Karpas-422 (cell line): ENCODE results near the gene IGSF11. TPM values are rescaled to one million over a fixed set of nuclear protein-coding genes. Genes with fewer than 3 reads are reported as not detected.

ENCODE experiments used
- DNase-seq: peaks from one replicate; pipeline ENCODE4 v3.0.0-alpha.2; 2015
- H2AFZ ChIP-seq: fragments of 200-600 bp; sonication (generic); 2 replicates; pipeline ENCODE4 v1.6.1; 2014; ENCODE audit warnings: antibody characterized with exemption, low read length, mixed read lengths
- H3K27ac ChIP-seq: fragments of 200-600 bp; sonication (generic); 2 replicates; pipeline ENCODE4 v1.5.1; 2014; ENCODE audit warnings: mild to moderate bottlenecking, low read length, moderate library complexity
- H3K27me3 ChIP-seq: fragments of 200-600 bp; sonication (generic); 2 replicates; pipeline ENCODE4 v1.6.1; 2014; ENCODE audit warnings: low read length, mixed read lengths
- H3K36me3 ChIP-seq: fragments of 200-600 bp; sonication (generic); 2 replicates; pipeline ENCODE4 v1.6.1; 2014; ENCODE audit warnings: low read length, mixed read lengths; ENCODE audit not compliant: insufficient read depth
- H3K4me1 ChIP-seq: fragments of 200-600 bp; sonication (generic); 2 replicates; pipeline ENCODE4 v1.6.1; 2014; ENCODE audit warnings: mild to moderate bottlenecking, low read length, mixed read lengths
- H3K4me2 ChIP-seq: fragments of 200-600 bp; sonication (generic); 2 replicates; pipeline ENCODE4 v1.6.1; 2014; ENCODE audit warnings: low read length, low read depth, mild to moderate bottlenecking; ENCODE audit not compliant: poor library complexity, severe bottlenecking
- H3K4me3 ChIP-seq: fragments of 200-600 bp; sonication (generic); 2 replicates; pipeline ENCODE4 v1.5.1; 2014; ENCODE audit warnings: mild to moderate bottlenecking, antibody characterized with exemption, low read length, mixed read lengths
- H3K79me2 ChIP-seq: fragments of 200-600 bp; sonication (generic); 2 replicates; pipeline ENCODE4 v1.6.1; 2014; ENCODE audit warnings: mild to moderate bottlenecking, low read length, mixed read lengths
- H3K9ac ChIP-seq: fragments of 200-600 bp; sonication (generic); 2 replicates; pipeline ENCODE4 v1.6.0; 2014; ENCODE audit warnings: low read length
- H3K9me2 ChIP-seq: fragments of 200-600 bp; sonication (generic), shearing (Covaris generic); replicated peaks from 2 replicates; pipeline ENCODE4 v1.6.0; 2014; ENCODE audit warnings: mild to moderate bottlenecking, low read length, moderate library complexity; ENCODE audit not compliant: insufficient read depth
- H3K9me3 ChIP-seq: fragments of 300-700, 200-600 bp; sonication (generic); 2 replicates; pipeline ENCODE4 v1.6.1; 2014; ENCODE audit warnings: low read length, mixed read lengths
- H4K20me1 ChIP-seq: fragments of 200-600 bp; sonication (generic); 2 replicates; pipeline ENCODE4 v1.6.1; 2014; ENCODE audit warnings: mild to moderate bottlenecking, antibody characterized with exemption, low read length, low read depth; ENCODE audit not compliant: insufficient read depth
- total RNA-seq: library from RNA; depleted of rRNA; stranded (reverse); fragments of >200 nt; shearing (Covaris generic); gene quantifications from 2 replicates; pipeline ENCODE4 v1.2.3, GENCODE V29; 2014; ENCODE audit warnings: low replicate concordance

IGSF11 gene
- total RNA-seq, 1 experiment from 2014 or later = not detected

- Histone ChIP-seq H3K9ac (no peak overlapping the region), H3K4me3 (no peak overlapping the region), H4K20me1 (no peaks in the 10 kb centered on the region), H3K27ac (no peak overlapping the region), H3K36me3 (no peaks in the 10 kb centered on the region), H2AFZ (no peak overlapping the region), H3K4me1 (peaks cover 9% of the 10 kb centered on the region), H3K4me2 (no peak overlapping the region), H3K27me3 (no peaks in the 10 kb centered on the region), H3K9me3 (no peaks in the 10 kb centered on the region), H3K79me2 (no peaks in the 10 kb centered on the region), H3K9me2 (no peaks in the 10 kb centered on the region)
- no peak for DNase-seq
These were observed 61.6 kb downstream of the IGSF11 start for GRCh38 chr3:118973050-118973449.

GRCh38 chr3:118970819-118971218 lies 63.8 kb downstream of the IGSF11 start:
- H3K4me2 ChIP-seq = no peak overlapping the region
- no peaks in the 10 kb centered on the region for H4K20me1 ChIP-seq
- no peak overlapping the region for H3K4me3 ChIP-seq
- no peaks in the 10 kb centered on the region for H3K27me3 ChIP-seq
- no peak overlapping the region for H2AFZ ChIP-seq
- H3K27ac ChIP-seq = no peak overlapping the region
- H3K9me3 ChIP-seq = no peaks in the 10 kb centered on the region
- H3K4me1 ChIP-seq = peaks cover 10% of the 10 kb centered on the region
- H3K9ac ChIP-seq = no peak overlapping the region
- no peaks in the 10 kb centered on the region for H3K9me2 ChIP-seq
- H3K36me3 ChIP-seq = no peaks in the 10 kb centered on the region
- no peaks in the 10 kb centered on the region for H3K79me2 ChIP-seq
- DNase-seq = no peak

- Histone ChIP-seq H3K4me2 (peak overlapping the region; percentile 20), H3K27ac (no peak overlapping the region), H4K20me1 (no peaks in the 10 kb centered on the region), H3K4me1 (peaks cover 10% of the 10 kb centered on the region), H3K79me2 (no peaks in the 10 kb centered on the region), H3K9me3 (no peaks in the 10 kb centered on the region), H3K27me3 (no peaks in the 10 kb centered on the region), H3K9me2 (no peaks in the 10 kb centered on the region), H3K9ac (no peak overlapping the region), H3K36me3 (no peaks in the 10 kb centered on the region), H3K4me3 (no peak overlapping the region), H2AFZ (no peak overlapping the region)
- no peak for DNase-seq
These were observed 66.0 kb downstream of the IGSF11 start for GRCh38 chr3:118968640-118969039.

- Histone ChIP-seq H3K27ac (no peak overlapping the region), H3K4me2 (peak overlapping the region; percentile 20), H3K4me1 (peaks cover 10% of the 10 kb centered on the region), H3K36me3 (no peaks in the 10 kb centered on the region), H2AFZ (no peak overlapping the region), H3K4me3 (no peak overlapping the region), H3K9me3 (no peaks in the 10 kb centered on the region), H3K79me2 (no peaks in the 10 kb centered on the region), H4K20me1 (no peaks in the 10 kb centered on the region), H3K27me3 (no peaks in the 10 kb centered on the region), H3K9ac (no peak overlapping the region), H3K9me2 (no peaks in the 10 kb centered on the region)
- peak; percentile 56 for DNase-seq
These were observed 66.5 kb downstream of the IGSF11 start for GRCh38 chr3:118968111-118968510.

- no peak overlapping the region for H2AFZ ChIP-seq
- H3K9me2 ChIP-seq = no peaks in the 10 kb centered on the region
- no peak for DNase-seq
- no peaks in the 10 kb centered on the region for H4K20me1 ChIP-seq
- H3K9me3 ChIP-seq = no peaks in the 10 kb centered on the region
- no peak overlapping the region for H3K4me2 ChIP-seq
- H3K27ac ChIP-seq = no peak overlapping the region
- no peak overlapping the region for H3K9ac ChIP-seq
- no peaks in the 10 kb centered on the region for H3K36me3 ChIP-seq
- no peak overlapping the region for H3K4me3 ChIP-seq
- no peaks in the 10 kb centered on the region for H3K27me3 ChIP-seq
- no peaks in the 10 kb centered on the region for H3K79me2 ChIP-seq
- H3K4me1 ChIP-seq = peaks cover 10% of the 10 kb centered on the region
These were observed 67.9 kb downstream of the IGSF11 start for GRCh38 chr3:118966700-118967099.

GRCh38 chr3:118963711-118964110 lies 70.9 kb downstream of the IGSF11 start:
- no peaks in the 10 kb centered on the region for H3K9me3 ChIP-seq
- H4K20me1 ChIP-seq = no peaks in the 10 kb centered on the region

GRCh38 chr3:118960876-118961450 lies 73.7 kb downstream of the IGSF11 start:
- no peaks in the 10 kb centered on the region for H4K20me1 ChIP-seq
- DNase-seq = no peak
- H3K9ac ChIP-seq = no peak overlapping the region
- H2AFZ ChIP-seq = no peak overlapping the region
- no peaks in the 10 kb centered on the region for H3K9me2 ChIP-seq
- no peaks in the 10 kb centered on the region for H3K9me3 ChIP-seq
- H3K4me2 ChIP-seq = no peak overlapping the region
- no peak overlapping the region for H3K27ac ChIP-seq
- H3K27me3 ChIP-seq = no peaks in the 10 kb centered on the region
- no peaks in the 10 kb centered on the region for H3K36me3 ChIP-seq
- no peaks in the 10 kb centered on the region for H3K79me2 ChIP-seq
- H3K4me3 ChIP-seq = no peak overlapping the region
- H3K4me1 ChIP-seq = no peaks in the 10 kb centered on the region

More at GRCh38 chr3:118963711-118964110, 70.9 kb downstream of the IGSF11 start:
- Histone ChIP-seq H3K79me2 (no peaks in the 10 kb centered on the region), H3K27me3 (no peaks in the 10 kb centered on the region), H3K4me3 (no peak overlapping the region), H3K9me2 (no peaks in the 10 kb centered on the region), H3K9ac (no peak overlapping the region), H3K36me3 (no peaks in the 10 kb centered on the region), H3K4me1 (peaks cover 8% of the 10 kb centered on the region), H2AFZ (no peak overlapping the region), H3K4me2 (no peak overlapping the region), H3K27ac (no peak overlapping the region)
- no peak for DNase-seq

- H3K4me3 ChIP-seq = no peak overlapping the region
- H3K4me1 ChIP-seq = no peaks in the 10 kb centered on the region
- H2AFZ ChIP-seq = no peak overlapping the region
- H3K9me2 ChIP-seq = no peaks in the 10 kb centered on the region
- H3K27me3 ChIP-seq = no peaks in the 10 kb centered on the region; the same call in 1 of the 2 replicates
- no peaks in the 10 kb centered on the region for H3K36me3 ChIP-seq
- DNase-seq = no peak
- H3K9me3 ChIP-seq = no peaks in the 10 kb centered on the region
- no peak overlapping the region for H3K9ac ChIP-seq
- H4K20me1 ChIP-seq = no peaks in the 10 kb centered on the region
- no peak overlapping the region for H3K27ac ChIP-seq
- H3K4me2 ChIP-seq = no peak overlapping the region
- H3K79me2 ChIP-seq = no peaks in the 10 kb centered on the region
These were observed 78.6 kb downstream of the IGSF11 start for GRCh38 chr3:118955914-118956556.
